GM23338 (cell line): Measurements from ENCODE around the gene DYNC2H1.

ENCODE experiments used
- CREB1 ChIP-seq: fragments of 250-450 bp; sonication (Bioruptor Pico); IDR thresholded peaks from 2 replicates; pipeline ENCODE4 v1.5.0; 2020; ENCODE audit warnings: low read depth, mild to moderate bottlenecking, moderate library complexity
- EZH2 ChIP-seq: fragments of 200-600 bp; sonication (generic); IDR thresholded peaks from one replicate; pipeline ENCODE4 v1.8.0; 2017; ENCODE audit warnings: antibody characterized with exemption, mild to moderate bottlenecking, low read depth; ENCODE audit not compliant: unreplicated experiment
- EZH2phosphoT487 ChIP-seq: fragments of 200-600 bp; sonication (generic); IDR thresholded peaks from one replicate; pipeline ENCODE4 v1.8.1; 2018; ENCODE audit warnings: antibody characterized with exemption; ENCODE audit not compliant: unreplicated experiment
- POLR2AphosphoS5 ChIP-seq: IDR thresholded peaks from 2 replicates; pipeline ENCODE4 v1.6.1; 2016; ENCODE audit warnings: antibody characterized with exemption, low read depth
- ZNF114 ChIP-seq: fragments of 250-450 bp; sonication (Bioruptor Pico); IDR thresholded peaks from 2 replicates; pipeline ENCODE4 v1.5.0; 2020; ENCODE audit warnings: mild to moderate bottlenecking, moderate library complexity
- ZNF331 ChIP-seq: fragments of 250-450 bp; sonication (Bioruptor Pico); IDR thresholded peaks from 2 replicates; pipeline ENCODE4 v1.5.0; 2020; ENCODE audit warnings: low read depth, mild to moderate bottlenecking, moderate library complexity
- TF ChIP-seq, protein P1 (sequence below), 2 experiments: fragments of 200-600 bp in 1 of 2; sonication (generic) in 1 of 2; conservative IDR thresholded peaks; 2 replicates each; pipeline versions ENCODE4 v1.5.1 to v1.6.1; 2016 to 2017; ENCODE audit warnings: antibody characterized with exemption in 2 of 2, low read depth in 2 of 2, mild to moderate bottlenecking in 2 of 2, moderate library complexity in 1 of 2
- TF ChIP-seq, protein P2 (sequence below): IDR thresholded peaks from 2 replicates; pipeline ENCODE4 v1.6.1; 2016; ENCODE audit warnings: antibody characterized with exemption

DNA sequence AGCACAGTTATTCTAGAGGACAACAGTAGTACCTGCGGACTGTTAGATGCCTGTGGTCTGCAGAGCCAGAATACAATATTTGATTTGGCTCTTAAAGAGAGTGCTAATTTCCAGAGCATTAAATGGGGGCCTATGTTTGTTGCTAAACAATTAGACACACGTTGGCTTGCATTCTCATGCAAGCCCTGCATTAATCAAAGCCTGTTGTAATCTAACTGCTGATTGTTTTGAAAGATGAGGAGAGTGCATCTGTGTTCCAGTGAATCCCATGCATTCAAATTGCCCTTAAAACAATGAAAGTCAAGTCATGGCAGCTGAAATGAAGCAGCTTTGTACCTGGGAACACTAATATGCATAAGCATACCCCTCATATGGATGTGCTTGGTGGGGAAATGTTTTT, 419.4 kb downstream of the DYNC2H1 start:
- TF ChIP-seq EZH2 (no peak), EZH2phosphoT487 (no peak), POLR2AphosphoS5 (no peak), CREB1 (CRISPR knock-in tag) (no peak), ZNF114 (CRISPR knock-in tag) (no peak), ZNF331 (CRISPR knock-in tag) (no peak)
- TF ChIP-seq, protein P1, sequence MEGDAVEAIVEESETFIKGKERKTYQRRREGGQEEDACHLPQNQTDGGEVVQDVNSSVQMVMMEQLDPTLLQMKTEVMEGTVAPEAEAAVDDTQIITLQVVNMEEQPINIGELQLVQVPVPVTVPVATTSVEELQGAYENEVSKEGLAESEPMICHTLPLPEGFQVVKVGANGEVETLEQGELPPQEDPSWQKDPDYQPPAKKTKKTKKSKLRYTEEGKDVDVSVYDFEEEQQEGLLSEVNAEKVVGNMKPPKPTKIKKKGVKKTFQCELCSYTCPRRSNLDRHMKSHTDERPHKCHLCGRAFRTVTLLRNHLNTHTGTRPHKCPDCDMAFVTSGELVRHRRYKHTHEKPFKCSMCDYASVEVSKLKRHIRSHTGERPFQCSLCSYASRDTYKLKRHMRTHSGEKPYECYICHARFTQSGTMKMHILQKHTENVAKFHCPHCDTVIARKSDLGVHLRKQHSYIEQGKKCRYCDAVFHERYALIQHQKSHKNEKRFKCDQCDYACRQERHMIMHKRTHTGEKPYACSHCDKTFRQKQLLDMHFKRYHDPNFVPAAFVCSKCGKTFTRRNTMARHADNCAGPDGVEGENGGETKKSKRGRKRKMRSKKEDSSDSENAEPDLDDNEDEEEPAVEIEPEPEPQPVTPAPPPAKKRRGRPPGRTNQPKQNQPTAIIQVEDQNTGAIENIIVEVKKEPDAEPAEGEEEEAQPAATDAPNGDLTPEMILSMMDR (conservative IDR thresholded peaks at IDR 0.05; ENCODE audit: low read depth in 2 of 2) = no peak
- TF ChIP-seq, protein P2, sequence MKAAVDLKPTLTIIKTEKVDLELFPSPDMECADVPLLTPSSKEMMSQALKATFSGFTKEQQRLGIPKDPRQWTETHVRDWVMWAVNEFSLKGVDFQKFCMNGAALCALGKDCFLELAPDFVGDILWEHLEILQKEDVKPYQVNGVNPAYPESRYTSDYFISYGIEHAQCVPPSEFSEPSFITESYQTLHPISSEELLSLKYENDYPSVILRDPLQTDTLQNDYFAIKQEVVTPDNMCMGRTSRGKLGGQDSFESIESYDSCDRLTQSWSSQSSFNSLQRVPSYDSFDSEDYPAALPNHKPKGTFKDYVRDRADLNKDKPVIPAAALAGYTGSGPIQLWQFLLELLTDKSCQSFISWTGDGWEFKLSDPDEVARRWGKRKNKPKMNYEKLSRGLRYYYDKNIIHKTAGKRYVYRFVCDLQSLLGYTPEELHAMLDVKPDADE = no peak
